HG03039 (cell line): Measurements from ENCODE around the gene GAL.

Experiments
- ATAC-seq: cut with Tn5 transposase; IDR thresholded peaks from one replicate; pipeline ENCODE4 v1.9.1; 2021; ENCODE audit warnings: mild to moderate bottlenecking, moderate library complexity; ENCODE audit not compliant: unreplicated experiment

Gene GAL

DNA sequence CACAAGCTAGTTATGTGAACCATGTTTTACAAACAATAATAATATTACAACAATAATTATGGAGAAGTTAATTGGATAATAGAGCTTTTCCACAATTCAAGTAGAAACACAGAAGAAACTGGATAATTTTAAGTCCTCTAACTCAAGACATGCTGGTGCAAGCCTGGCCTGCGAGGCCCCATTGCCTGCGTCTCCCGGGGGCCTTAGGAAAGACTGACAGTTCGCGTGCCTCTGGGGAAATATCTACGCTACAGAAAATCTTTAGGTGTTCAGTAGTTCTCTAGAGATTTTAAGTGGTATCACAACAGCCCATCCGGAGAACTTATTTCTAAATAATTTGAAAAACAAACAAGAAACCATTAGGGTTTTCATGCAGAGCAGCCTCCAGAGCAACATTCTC, 23.2 kb downstream of the GAL start:
- ATAC-seq = no peak

DNA sequence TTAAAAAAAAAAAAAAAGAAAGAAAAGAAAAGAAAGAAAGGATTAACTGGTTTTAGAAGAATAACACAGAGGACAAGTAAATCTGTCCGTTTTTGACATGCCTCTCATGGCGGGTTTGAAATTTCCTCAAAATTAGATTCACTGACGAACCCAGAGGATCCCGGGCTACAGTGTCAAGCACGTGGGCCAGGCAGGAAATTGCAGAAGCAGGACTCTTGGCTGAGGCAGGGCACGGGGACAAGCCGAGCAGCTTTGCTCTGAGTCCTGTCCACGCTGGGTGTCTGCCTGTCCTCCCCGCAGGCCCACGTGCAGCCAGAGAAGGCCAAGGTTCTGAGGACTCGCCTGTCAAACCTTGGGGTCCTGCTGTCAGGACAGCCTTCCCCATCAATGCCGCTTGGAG, 24.7 kb downstream of the GAL start:
- ATAC-seq = no peak

DNA sequence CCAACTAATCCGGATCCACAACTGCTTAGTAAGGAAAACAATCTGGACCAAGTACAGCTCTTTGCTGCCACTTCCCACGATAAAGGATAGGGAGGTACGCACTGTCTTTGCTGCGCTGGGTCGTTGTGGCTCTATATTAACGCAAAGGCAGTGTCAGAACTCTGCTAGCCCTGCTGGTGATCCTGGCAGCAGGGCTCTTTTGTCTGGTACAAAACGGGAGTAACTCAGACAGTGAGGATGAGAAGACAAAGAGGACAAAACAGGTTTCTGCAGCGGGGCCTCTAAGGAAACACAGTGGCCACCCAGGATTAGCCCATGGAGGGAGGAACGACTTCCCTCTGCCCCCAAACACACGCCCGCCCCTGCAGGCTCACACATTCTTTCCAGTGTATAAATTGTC, 26.1 kb downstream of the GAL start:
- no peak for ATAC-seq

DNA sequence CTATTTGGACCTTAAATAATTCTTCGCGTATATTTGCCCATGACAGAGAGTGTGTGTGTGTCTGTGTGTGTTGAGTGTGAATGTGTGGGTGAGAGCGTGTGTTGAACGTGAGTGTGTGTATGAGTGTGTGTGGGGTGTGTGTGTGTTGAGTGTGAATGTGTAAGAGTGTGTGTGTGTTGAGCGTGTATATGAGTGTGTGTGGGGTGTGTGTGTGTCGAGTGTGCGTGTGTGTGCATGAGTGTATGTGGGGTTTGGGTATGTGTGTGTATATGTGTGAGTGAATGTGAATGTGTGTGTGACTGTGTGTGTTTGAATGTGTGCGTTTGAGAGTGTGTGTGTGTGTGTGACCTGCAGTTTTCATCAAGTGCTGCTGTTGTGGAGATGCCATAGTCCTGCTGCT, 26.8 kb downstream of the GAL start:
- no peak for ATAC-seq

DNA sequence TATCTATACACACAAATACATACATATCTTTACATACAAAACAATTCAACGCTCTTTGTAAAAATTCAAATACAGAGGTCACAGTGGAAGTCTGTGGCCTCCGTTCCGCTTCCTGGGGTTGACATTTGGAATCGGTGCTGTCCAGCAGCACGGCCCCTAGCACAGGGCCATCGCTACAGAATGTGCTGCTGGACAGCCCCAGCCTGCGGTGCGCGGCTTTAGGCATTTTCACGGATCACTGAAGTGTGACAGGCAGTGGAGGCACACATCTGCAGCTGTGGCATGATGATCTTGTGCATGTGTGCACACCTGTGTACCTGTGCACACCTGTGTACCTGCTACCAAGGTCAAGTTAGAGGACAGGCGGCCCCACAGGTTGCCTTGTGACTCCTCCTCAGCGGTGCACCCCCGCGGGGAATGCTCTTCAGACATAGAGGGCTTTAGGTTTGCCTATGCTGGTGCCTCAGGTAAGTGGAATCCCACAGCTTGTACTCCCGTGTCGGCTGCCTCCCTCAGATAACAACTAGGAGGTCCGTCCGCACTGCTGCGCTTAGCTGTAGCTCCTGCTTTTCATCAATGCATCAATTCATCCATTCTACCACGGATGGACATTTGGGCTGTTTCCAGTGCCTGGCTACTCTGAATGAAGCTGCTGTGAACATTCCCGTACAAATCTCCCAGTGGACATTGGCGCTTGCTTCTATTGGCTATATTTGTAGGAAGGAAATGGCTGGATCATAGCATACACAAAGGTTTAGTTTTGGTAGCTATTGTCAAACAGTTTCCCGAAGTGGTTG, 29.9 kb downstream of the GAL start:
- no peak for ATAC-seq

DNA sequence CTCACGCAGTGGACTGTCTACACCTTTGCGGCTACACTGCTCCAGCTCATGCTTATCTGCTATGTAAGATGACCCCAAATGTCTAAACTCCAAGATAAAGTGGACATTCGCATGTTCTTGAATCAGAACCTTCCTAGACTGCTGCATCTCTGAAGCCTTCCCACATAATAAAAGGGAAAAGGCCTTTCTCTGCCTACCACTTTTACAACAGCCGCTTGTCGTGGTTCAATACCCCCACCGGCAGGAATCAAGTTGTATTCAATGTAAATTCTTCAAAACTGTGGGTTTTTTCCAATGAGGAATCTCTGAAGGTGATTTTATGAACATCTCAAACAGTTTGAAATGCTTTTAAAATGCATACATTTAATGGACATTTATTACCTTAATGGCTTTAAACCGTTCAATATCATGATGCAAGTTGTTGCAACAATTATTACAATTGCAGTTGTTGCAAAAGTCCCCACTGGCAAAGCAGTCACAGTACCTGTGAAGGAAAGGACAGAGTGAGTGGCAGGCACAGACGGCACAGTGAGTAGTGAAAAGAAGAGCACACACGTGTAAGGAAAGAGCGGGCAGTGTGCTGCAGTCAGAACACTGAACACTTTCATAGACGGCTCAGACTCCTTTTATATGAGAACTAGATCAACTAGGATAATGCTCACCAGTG, 31.2 kb downstream of the GAL start:
- ATAC-seq = no peak

DNA sequence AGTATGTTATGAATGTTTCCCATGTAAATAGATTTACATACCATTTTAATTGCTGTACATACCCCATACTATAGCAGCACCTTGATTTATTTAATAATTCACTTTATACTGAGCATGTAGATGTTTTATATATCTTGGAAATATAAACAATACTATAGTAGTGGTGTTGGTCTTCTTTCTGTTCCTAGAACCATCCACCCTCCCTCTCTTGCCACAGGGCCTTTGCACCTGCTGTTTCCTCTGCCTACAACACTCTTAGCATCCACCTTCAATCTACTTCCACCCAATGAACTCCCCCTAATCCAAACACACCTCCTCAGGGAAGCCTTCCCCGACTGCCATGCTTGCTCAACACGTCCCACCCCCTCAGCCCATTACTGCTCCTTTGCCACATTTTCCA, 36.7 kb downstream of the GAL start:
- ATAC-seq = no peak

DNA sequence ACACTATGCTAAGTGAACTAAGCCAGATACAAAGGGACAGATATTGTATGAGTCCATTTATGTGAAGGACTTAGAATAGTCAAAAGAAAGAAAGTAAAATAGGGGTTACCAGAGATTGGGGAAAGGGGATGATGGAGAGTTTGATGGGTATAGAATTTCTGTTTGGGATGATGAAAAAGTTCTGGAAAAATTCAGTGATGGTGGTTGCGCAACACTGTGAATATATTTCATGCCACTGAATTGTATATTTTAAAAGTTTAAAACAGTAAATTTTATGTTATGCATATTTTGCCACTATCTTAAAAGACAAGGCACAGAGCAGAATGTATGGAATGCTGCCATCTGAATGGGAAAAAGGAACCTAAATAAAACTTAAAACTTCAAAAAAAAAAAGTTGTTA, 37.8 kb downstream of the GAL start:
- ATAC-seq = no peak

DNA sequence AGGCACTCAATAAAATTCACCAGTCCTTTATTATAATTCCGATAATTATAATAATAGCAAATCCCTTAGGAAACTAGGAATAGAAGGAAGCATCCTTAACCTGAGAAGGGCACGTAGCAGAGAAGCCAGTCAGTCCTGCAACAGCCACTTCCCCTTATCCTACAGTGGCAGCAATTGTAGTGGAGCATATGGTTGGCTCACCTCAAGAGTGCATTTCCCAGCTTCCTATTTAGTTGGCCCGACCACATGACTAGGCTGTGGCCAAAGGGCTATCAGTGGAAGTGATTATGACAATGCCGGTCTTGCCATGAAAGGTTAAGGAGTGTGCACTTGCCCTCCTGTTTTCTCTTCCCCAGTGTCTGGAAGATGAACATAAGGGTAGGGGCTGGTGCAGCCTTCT, 39.9 kb downstream of the GAL start:
- no peak for ATAC-seq

DNA sequence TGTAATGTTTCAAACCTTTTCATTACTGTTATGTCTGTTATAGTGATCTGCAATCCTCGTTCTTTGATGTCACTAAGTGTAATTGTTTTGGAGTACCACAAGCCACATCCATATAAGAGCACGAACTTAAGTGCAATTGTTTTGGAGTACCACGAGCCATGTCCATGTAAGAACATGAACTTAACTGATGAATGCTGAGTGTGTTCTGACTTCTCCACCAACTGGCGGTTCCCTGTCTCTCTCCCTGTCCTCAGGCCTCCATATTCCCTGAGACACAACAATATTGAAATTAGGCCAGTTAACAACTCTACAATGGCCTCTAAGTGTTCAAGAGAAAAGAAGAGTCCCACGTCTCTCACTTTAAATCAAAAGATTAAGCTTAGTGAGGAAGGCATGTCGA, 43.4 kb downstream of the GAL start:
- no peak for ATAC-seq

DNA sequence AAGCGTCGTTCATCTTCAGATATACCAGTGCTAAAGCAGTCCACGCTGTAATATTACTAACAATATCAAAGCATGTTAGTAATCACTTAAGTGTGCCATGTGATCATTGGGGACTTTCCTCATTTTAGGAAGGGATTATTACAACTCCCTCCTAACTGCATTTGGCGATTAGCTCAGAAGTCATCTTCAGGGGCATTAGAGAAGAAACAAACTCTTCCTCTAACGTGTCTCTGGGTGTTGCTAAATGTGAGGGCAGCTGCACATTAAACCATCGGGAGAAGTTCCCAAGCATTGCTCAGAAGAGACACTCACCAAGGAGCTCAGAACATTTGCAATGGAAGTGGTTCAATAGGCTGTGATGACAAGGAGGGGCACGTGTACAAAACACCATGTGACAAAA, 49.8 kb downstream of the GAL start:
- ATAC-seq = no peak

DNA sequence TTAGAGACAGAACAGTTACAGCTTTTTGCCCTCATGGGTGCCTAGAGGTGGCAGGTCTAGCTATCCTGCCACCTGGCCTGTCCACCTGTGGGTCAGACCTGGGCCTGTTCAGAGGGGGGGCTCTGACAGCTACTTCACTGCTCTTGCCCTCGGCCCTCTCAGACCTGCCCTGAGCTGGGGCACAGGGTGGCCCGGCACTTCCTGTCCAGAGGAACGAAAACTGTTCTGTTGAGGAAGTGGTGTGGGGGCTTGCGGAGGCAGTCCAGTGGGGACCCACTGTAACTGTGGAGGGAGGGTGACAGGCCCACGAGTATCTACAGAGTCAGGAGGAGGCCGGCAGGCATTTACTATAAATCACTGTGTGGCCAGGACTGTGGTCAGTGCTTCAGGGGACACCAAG, 50.8 kb downstream of the GAL start:
- no peak for ATAC-seq

DNA sequence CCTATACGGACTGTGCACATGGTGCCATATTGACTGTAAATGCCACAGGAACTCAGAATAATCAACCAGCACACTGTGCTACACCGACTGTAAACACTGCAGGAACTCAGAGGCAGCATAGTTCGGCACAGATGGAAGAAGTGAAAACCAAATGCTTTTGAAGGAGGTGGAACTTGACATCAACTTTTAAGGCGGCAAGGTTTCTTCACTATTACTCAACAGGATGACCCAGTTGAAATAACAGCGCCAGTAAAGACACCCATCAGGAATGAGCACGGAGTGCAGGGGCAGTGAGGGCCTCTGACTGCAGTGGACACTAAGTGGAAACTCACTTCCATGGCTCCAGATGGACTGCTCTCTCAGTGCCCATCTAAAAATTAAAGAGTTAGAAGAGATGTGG, 51.3 kb downstream of the GAL start:
- ATAC-seq = no peak
